ENCODE results near the gene ATP2B1. TPM values are rescaled to one million over a fixed set of nuclear protein-coding genes. Genes with fewer than 3 reads are reported as not detected.

ATP2B1 gene
- total and polyA plus RNA-seq, 3 donors from 2014 or later, result 32.1 to 142 (median 98.7) TPM

DNA sequence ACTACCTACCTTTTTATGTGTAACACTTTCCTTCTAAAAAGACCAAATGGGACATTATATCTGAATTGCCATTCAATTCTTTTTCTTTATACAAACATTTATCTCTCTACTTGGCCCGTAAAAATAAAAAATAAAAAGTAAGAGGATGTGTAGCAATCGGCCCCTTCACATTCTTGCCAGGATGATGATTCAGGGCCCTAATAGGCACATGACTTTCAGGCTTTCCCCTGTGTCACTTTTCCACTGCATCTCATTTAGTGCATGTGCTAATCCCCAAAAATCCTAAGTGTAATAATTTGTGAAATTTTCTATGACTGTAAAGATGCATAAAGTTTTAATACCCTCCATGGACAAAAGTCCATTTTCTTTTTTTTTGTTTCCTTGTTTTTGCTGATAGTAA is 23.0 kb upstream of the ATP2B1 start:
- H3K36me3 ChIP-seq (ENCODE audit: low read depth, missing control alignments), result no peaks in the 10 kb centered on the region
- H3K9me3 ChIP-seq, result no peaks in the 10 kb centered on the region
- 58 to 64% methylated on average over 2 of the region's 2 CpGs for WGBS, 2 donors
- no peak overlapping the region for H3K27ac ChIP-seq
- H3K4me1 ChIP-seq, result no peaks in the 10 kb centered on the region
- TF ChIP-seq, protein P1, sequence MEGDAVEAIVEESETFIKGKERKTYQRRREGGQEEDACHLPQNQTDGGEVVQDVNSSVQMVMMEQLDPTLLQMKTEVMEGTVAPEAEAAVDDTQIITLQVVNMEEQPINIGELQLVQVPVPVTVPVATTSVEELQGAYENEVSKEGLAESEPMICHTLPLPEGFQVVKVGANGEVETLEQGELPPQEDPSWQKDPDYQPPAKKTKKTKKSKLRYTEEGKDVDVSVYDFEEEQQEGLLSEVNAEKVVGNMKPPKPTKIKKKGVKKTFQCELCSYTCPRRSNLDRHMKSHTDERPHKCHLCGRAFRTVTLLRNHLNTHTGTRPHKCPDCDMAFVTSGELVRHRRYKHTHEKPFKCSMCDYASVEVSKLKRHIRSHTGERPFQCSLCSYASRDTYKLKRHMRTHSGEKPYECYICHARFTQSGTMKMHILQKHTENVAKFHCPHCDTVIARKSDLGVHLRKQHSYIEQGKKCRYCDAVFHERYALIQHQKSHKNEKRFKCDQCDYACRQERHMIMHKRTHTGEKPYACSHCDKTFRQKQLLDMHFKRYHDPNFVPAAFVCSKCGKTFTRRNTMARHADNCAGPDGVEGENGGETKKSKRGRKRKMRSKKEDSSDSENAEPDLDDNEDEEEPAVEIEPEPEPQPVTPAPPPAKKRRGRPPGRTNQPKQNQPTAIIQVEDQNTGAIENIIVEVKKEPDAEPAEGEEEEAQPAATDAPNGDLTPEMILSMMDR (IDR thresholded peaks at IDR 0.05), result no peak
- TF ChIP-seq POLR2A (IDR thresholded peaks at IDR 0.05), result no peak
- H3K27me3 ChIP-seq, result no peaks in the 10 kb centered on the region
- no peak overlapping the region for H3K4me3 ChIP-seq
- no peak for DNase-seq
- intact Hi-C loops (cut with DNase I; ENCODE audit: low total_unique reads), result no loop called here

DNA sequence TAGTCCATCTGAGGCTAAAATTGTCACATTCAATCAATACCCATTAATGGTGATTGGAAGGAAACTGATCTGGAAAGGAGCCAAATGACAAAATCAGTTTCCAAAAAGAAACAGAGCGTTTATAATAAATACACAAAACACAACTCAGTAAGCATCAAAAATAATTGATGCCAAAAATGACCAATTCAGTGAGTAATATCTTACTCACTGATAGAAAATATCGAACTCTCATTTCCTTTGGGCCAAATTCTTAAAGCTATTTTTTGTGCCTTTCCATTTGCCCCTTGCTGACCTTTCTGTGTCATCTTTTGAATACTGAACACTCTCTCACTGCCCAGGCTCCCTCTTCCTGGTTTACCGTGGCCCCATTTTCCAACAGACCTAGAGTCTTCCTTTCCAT is 22.5 kb upstream of the ATP2B1 start:
- Histone ChIP-seq H3K4me1 (no peaks in the 10 kb centered on the region), H3K4me3 (no peak overlapping the region), H3K9me3 (no peaks in the 10 kb centered on the region), H3K36me3 (ENCODE audit: low read depth, missing control alignments) (no peaks in the 10 kb centered on the region), H3K27ac (no peak overlapping the region), H3K27me3 (no peaks in the 10 kb centered on the region)
- TF ChIP-seq, protein P1 (IDR thresholded peaks at IDR 0.05), result no peak
- TF ChIP-seq POLR2A (IDR thresholded peaks at IDR 0.05), result no peak
- intact Hi-C loops (cut with DNase I; ENCODE audit: low total_unique reads), result no loop called here
- DNase-seq, result no peak
- WGBS, 2 donors, result 85 to 94% methylated on average over 3 of the region's 3 CpGs

DNA sequence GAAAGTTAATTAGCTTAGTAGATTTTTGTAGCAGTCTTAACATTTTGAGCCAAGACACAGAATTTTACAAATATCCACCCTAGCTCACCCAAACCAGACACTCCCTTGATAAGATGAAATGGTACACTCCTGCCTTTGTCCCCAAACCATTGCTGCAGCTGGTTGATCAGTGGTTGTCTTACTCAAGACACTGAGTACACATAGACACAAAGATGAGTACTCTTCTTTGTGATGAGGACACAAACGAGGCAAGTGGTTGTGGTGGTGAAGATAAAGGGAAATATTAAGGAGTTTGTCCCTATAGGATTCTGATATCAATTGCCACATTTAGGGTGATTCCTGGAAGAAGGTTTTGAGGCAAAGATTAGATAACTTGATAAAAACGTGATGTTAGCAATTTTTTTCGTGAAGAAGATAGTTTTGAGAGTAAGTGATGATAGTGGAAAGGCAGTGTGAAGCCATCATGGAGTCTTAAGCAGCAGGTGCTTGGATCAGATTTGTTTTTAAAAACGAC is 21.4 kb upstream of the ATP2B1 start:
- intact Hi-C loops (cut with DNase I; ENCODE audit: low total_unique reads), result no loop called here
- TF ChIP-seq POLR2A (IDR thresholded peaks at IDR 0.05), result no peak
- TF ChIP-seq, protein P1 (IDR thresholded peaks at IDR 0.05), result no peak
- no peaks in the 10 kb centered on the region for H3K27me3 ChIP-seq
- H3K36me3 ChIP-seq (ENCODE audit: low read depth, missing control alignments), result no peaks in the 10 kb centered on the region
- no peaks in the 10 kb centered on the region for H3K9me3 ChIP-seq
- no peak overlapping the region for H3K4me3 ChIP-seq
- H3K4me1 ChIP-seq, result no peaks in the 10 kb centered on the region
- DNase-seq, result no peak
- no peak overlapping the region for H3K27ac ChIP-seq
- WGBS, 2 donors, result 52 to 54% methylated on average over 4 of the region's 4 CpGs

DNA sequence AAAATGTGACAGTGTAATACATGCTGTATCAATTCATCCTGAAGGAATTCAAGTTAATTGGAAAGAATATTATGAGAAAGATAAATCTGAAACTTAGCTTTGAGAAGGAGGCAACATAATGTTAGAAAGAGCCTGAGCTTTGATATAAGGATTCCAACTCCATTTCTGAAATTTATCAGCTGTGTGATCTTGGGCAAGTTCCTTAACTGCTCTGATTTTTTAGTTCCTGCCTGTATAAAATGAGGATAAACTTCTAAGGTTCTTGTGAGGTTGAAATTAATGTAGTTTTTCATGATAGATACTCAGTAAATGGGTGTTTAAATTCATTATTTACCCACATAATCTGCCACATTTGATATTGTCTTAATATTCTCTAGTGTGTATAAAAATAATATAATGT is 14.6 kb upstream of the ATP2B1 start:
- Histone ChIP-seq H3K9me3 (no peaks in the 10 kb centered on the region), H3K4me1 (no peaks in the 10 kb centered on the region), H3K27me3 (no peaks in the 10 kb centered on the region), H3K36me3 (ENCODE audit: low read depth, missing control alignments) (no peaks in the 10 kb centered on the region), H3K4me3 (no peak overlapping the region), H3K27ac (no peak overlapping the region)
- DNase-seq, result no peak
- intact Hi-C loops (cut with DNase I; ENCODE audit: low total_unique reads), result no loop called here
- TF ChIP-seq POLR2A (IDR thresholded peaks at IDR 0.05), result no peak
- TF ChIP-seq, protein P1 (IDR thresholded peaks at IDR 0.05), result no peak

DNA sequence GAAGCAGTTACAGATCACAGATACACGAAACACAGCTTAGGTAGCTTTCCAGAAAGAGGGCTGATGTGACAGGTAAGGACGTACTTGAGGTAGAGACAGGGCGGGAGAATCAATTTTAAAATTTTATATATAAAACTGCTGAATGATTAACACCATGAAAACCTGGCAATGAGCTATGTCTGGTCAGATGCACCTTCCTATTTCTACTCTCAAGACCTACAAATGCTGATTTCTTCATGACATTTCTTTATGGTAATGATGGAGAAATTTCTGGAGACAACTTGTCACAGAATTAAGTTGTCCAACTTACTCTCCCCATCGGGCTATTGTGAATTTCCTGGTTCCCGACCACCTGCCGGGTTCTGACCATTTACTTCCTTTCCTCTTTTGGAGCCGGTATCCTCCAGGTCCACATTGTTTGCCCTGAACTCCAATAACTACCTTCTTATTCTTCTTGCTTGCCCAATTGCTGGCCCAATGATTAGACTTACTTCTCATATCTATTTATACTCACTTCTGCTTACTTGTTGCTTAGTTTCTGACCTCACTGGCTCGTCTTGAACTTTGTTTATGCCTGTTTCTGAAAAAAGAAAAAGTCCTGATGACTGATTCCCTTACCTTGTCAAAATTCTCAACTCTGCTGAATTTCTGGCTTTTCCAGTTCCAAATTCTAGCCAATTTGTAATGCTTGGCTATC is 12.8 kb upstream of the ATP2B1 start:
- Histone ChIP-seq H3K36me3 (ENCODE audit: low read depth, missing control alignments) (no peaks in the 10 kb centered on the region), H3K27me3 (no peaks in the 10 kb centered on the region), H3K4me3 (no peak overlapping the region), H3K27ac (no peak overlapping the region), H3K4me1 (no peaks in the 10 kb centered on the region), H3K9me3 (no peaks in the 10 kb centered on the region)
- DNase-seq, result no peak
- intact Hi-C loops (cut with DNase I; ENCODE audit: low total_unique reads), result no loop called here
- 81 to 86% methylated on average over 8 of the region's 8 CpGs for WGBS, 2 donors
- TF ChIP-seq, protein P1 (IDR thresholded peaks at IDR 0.05), result no peak
- TF ChIP-seq POLR2A (IDR thresholded peaks at IDR 0.05), result no peak
